HCT116 (cell line): ENCODE measurements around the gene RBBP8NL. TPM values are rescaled to one million over a fixed set of nuclear protein-coding genes. Genes with fewer than 3 reads are reported as not detected.

Experiments used
- ATAC-seq: fragments of 200-7000 bp; cut with Tn5 transposase; 2 replicates; pipeline ENCODE4 v1.9.1; 2020; ENCODE audit warnings: mild to moderate bottlenecking, moderate library complexity
- BruUV-seq: library from RNA; stranded (reverse); fragments of 400-500 nt; replicated peaks from 2 replicates; lab custom pipeline; 2021; lab: Mats Ljungman, UMichigan
- CTCF ChIA-PET: fragments of 300-600 bp; sonication (Branson Sonifier 250); formaldehyde crosslinking; loops from one replicate; lab custom pipeline; 2021; ENCODE audit warnings: antibody characterized with exemption; lab: Charles Lee
- POLR2A ChIA-PET: fragments of 300-600, 350-600 bp; sonication (Branson Sonifier 250); formaldehyde crosslinking; loops from one replicate; lab custom pipeline; 2021; ENCODE audit warnings: antibody characterized with exemption; lab: Charles Lee
- RAD21 ChIA-PET, 2 experiments: fragments of 300-600 bp; sonication (Branson Sonifier 250); formaldehyde crosslinking; loops; one replicate each; lab custom pipeline; 2023; ENCODE audit warnings: low total read pairs in 2 of 2; ENCODE audit not compliant: uncharacterized antibody in 2 of 2, unreplicated experiment in 2 of 2, low non-redundant PET in 1 of 2; lab: Charles Lee
- DNase-seq: peaks from one replicate; pipeline ENCODE4 v3.0.0-alpha.2; 2010; ENCODE audit warnings: low read depth, low spot score
- H2AFZ ChIP-seq: fragments of 200-600 bp; shearing (Covaris generic), sonication (generic); 2 replicates; pipeline ENCODE4 v1.6.1; 2017; ENCODE audit warnings: low read depth, mixed run types, mixed read lengths, antibody characterized with exemption, low read length; ENCODE audit not compliant: poor library complexity, severe bottlenecking
- H3K27ac ChIP-seq: 2 replicates; pipeline ENCODE4 v1.5.1; 2012; ENCODE audit warnings: low read depth, low read length
- H3K27me3 ChIP-seq: fragments of 200-600 bp; sonication (generic); 2 replicates; pipeline ENCODE4 v1.6.1; 2016; ENCODE audit warnings: mixed run types, low read length, mixed read lengths; ENCODE audit not compliant: insufficient read depth
- H3K36me3 ChIP-seq, 2 experiments: fragments of 200-500 bp in 1 of 2; fragments of 200-600 bp in 1 of 2; sonication (Bioruptor generic) in 1 of 2; sonication (generic) in 1 of 2; 2 replicates each; pipeline versions ENCODE4 v1.5.1 to v1.6.1; 2014 to 2016; ENCODE audit warnings: low read length in 2 of 2, inconsistent platforms in 1 of 2, mixed read lengths in 1 of 2, mixed run types in 1 of 2; ENCODE audit not compliant: insufficient read depth in 2 of 2, control insufficient read depth in 1 of 2
- H3K4me1 ChIP-seq, 2 experiments: fragments of 200-600 bp in 1 of 2; sonication (generic) in 1 of 2; 2 replicates each; pipeline versions ENCODE4 v1.5.1 to v1.6.1; 2012 to 2017; ENCODE audit warnings: low read length in 2 of 2, inconsistent platforms in 1 of 2, mild to moderate bottlenecking in 1 of 2, mixed read lengths in 1 of 2, mixed run types in 1 of 2, moderate library complexity in 1 of 2; ENCODE audit not compliant: insufficient read depth in 2 of 2, control insufficient read depth in 1 of 2
- H3K4me2 ChIP-seq: fragments of 200-600 bp; sonication (generic); 2 replicates; pipeline ENCODE4 v1.6.1; 2017; ENCODE audit warnings: mixed run types, low read length, mixed read lengths
- H3K4me3 ChIP-seq, 2 experiments: fragments of 200-600 bp in 1 of 2; sonication (generic) in 1 of 2; replicated peaks in 1 of 2; 2 replicates each; pipeline ENCODE4 v1.5.1; 2011 to 2016; ENCODE audit warnings: low read length in 2 of 2, control low read depth in 1 of 2, low read depth in 1 of 2, mild to moderate bottlenecking in 1 of 2, mixed read lengths in 1 of 2, mixed run types in 1 of 2
- H3K79me2 ChIP-seq: fragments of 200-600 bp; sonication (generic); 2 replicates; pipeline ENCODE4 v1.6.1; 2017; ENCODE audit warnings: mild to moderate bottlenecking, mixed run types, low read length, moderate library complexity, mixed read lengths; ENCODE audit not compliant: insufficient read depth
- H3K9ac ChIP-seq: fragments of 200-600 bp; sonication (generic); 2 replicates; pipeline ENCODE4 v1.6.1; 2016; ENCODE audit warnings: low read length, mixed read lengths
- H3K9me2 ChIP-seq: fragments of 200-600 bp; sonication (generic), shearing (Covaris generic); 2 replicates; pipeline ENCODE4 v1.6.1; 2017; ENCODE audit warnings: mixed run types, mild to moderate bottlenecking, moderate library complexity; ENCODE audit not compliant: insufficient read depth
- H3K9me3 ChIP-seq, 2 experiments: fragments of 200-500 bp in 1 of 2; fragments of 200-600 bp in 1 of 2; sonication (Bioruptor generic) in 1 of 2; sonication (generic) in 1 of 2; 2 replicates each; pipeline ENCODE4 v1.6.1; 2014 to 2017; ENCODE audit warnings: low read length in 2 of 2, mixed read lengths in 2 of 2, inconsistent platforms in 1 of 2, low read depth in 1 of 2, mild to moderate bottlenecking in 1 of 2, mixed run types in 1 of 2, moderate library complexity in 1 of 2; ENCODE audit not compliant: control insufficient read depth in 1 of 2, insufficient read depth in 1 of 2
- H4K20me1 ChIP-seq: fragments of 200-600 bp; sonication (generic), shearing (Covaris generic); 2 replicates; pipeline ENCODE4 v1.6.1; 2017; ENCODE audit warnings: mixed run types, mild to moderate bottlenecking, moderate library complexity; ENCODE audit not compliant: insufficient read depth
- CEBPB ChIP-seq: IDR thresholded peaks from 2 replicates; pipeline ENCODE4 v1.6.1; 2012; ENCODE audit warnings: low read depth
- EGR1 ChIP-seq: IDR thresholded peaks from 2 replicates; pipeline ENCODE4 v1.6.1; 2012; ENCODE audit warnings: low read depth
- ELF1 ChIP-seq: IDR thresholded peaks from 2 replicates; pipeline ENCODE4 v1.6.1; 2012; ENCODE audit warnings: low read depth, borderline replicate concordance
- EZH2 ChIP-seq: fragments of 200-600 bp; sonication (generic); IDR thresholded peaks from 2 replicates; pipeline ENCODE4 v1.6.1; 2017; ENCODE audit warnings: antibody characterized with exemption, mixed run types
- EZH2phosphoT487 ChIP-seq: fragments of 200-600 bp; IDR thresholded peaks from 2 replicates; pipeline ENCODE4 v1.6.1; 2018; ENCODE audit warnings: antibody characterized with exemption, borderline replicate concordance
- FOSL1 ChIP-seq: IDR thresholded peaks from 2 replicates; pipeline ENCODE4 v1.6.1; 2012; ENCODE audit warnings: low read depth
- POLR2A ChIP-seq: IDR thresholded peaks from 2 replicates; pipeline ENCODE4 v1.7.0; 2011; ENCODE audit warnings: borderline replicate concordance; ENCODE audit not compliant: insufficient read depth, insufficient read length; ENCODE audit errors: extremely low read depth
- POLR2AphosphoS5 ChIP-seq: IDR thresholded peaks from 2 replicates; pipeline ENCODE4 v1.6.1; 2011; ENCODE audit warnings: mild to moderate bottlenecking, low read depth, low read length, moderate library complexity
- SRF ChIP-seq: IDR thresholded peaks from 2 replicates; pipeline ENCODE4 v1.6.1; 2012; ENCODE audit warnings: low read depth
- YY1 ChIP-seq: IDR thresholded peaks from 2 replicates; pipeline ENCODE4 v1.6.1; 2011; ENCODE audit warnings: low read length, low read depth, moderate library complexity, mild to moderate bottlenecking; ENCODE audit not compliant: insufficient replicate concordance; ENCODE audit errors: extremely low read depth
- intact Hi-C: fragments of 100-400 bp; cut with micrococcal nuclease; formaldehyde crosslinking; loops from 2 replicates; pipeline ENCODE4 v1.10.0; 2022
- total RNA-seq: library from RNA; stranded (reverse); gene quantifications from one replicate; pipeline ENCODE4 v1.2.1, GENCODE V29; 2021; ENCODE audit not compliant: unreplicated experiment
- TF ChIP-seq, protein P1 (sequence below): IDR thresholded peaks from 2 replicates; pipeline ENCODE4 v1.6.1; 2012; ENCODE audit warnings: low read depth

Gene RBBP8NL
- total RNA-seq, 1 experiment from 2014 or later, result 0.59 TPM

DNA sequence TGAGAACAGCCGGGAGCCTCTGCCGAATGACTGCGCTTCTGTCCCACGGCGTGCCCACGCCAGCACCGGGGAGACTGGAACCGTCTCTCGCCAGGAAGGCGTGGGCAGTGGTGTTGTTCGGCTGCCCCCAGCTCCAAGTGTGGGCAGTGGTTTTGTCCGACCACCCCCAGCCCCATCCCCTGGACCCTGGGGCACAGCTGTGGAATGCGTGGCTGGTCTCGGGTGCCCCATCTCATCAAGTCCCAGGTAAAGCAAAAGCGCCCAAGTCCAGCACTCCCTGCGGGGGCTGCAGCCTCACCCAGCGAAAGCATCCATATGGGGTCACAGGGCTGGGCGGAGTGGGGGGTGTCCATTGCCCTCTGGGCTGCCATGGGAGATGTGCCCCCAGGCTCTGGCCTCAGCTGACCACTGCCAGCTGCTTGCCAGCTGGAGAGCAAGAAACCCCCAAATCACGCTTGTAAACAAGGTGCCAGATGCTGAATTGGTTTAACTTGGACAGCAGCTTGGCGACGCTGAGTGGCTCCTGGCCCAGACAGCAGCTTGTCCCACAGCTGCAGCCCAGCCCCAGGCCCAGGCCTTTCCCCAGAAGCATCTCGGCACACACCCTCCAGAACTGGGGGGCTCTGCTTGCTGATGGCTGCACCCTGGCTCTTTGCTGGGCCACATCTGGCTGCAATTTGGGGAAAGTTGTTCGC is 24.7 kb downstream of the RBBP8NL start:
- DNase-seq, result no peak
- CTCF ChIA-PET, result no interaction called here
- H2AFZ ChIP-seq, result no peak overlapping the region
- POLR2A ChIA-PET, result no interaction called here
- no peaks in the 10 kb centered on the region for H3K9me2 ChIP-seq
- H3K79me2 ChIP-seq, result peaks cover 16% of the 10 kb centered on the region
- H3K27me3 ChIP-seq, result no peaks in the 10 kb centered on the region
- TF ChIP-seq, protein P1, sequence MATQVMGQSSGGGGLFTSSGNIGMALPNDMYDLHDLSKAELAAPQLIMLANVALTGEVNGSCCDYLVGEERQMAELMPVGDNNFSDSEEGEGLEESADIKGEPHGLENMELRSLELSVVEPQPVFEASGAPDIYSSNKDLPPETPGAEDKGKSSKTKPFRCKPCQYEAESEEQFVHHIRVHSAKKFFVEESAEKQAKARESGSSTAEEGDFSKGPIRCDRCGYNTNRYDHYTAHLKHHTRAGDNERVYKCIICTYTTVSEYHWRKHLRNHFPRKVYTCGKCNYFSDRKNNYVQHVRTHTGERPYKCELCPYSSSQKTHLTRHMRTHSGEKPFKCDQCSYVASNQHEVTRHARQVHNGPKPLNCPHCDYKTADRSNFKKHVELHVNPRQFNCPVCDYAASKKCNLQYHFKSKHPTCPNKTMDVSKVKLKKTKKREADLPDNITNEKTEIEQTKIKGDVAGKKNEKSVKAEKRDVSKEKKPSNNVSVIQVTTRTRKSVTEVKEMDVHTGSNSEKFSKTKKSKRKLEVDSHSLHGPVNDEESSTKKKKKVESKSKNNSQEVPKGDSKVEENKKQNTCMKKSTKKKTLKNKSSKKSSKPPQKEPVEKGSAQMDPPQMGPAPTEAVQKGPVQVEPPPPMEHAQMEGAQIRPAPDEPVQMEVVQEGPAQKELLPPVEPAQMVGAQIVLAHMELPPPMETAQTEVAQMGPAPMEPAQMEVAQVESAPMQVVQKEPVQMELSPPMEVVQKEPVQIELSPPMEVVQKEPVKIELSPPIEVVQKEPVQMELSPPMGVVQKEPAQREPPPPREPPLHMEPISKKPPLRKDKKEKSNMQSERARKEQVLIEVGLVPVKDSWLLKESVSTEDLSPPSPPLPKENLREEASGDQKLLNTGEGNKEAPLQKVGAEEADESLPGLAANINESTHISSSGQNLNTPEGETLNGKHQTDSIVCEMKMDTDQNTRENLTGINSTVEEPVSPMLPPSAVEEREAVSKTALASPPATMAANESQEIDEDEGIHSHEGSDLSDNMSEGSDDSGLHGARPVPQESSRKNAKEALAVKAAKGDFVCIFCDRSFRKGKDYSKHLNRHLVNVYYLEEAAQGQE, result no peak
- TF ChIP-seq POLR2A, result no peak
- no peak for TF ChIP-seq POLR2AphosphoS5
- no peaks in the 10 kb centered on the region for H3K9me3 ChIP-seq
- H3K36me3 ChIP-seq, result no peaks in the 10 kb centered on the region
- no peak overlapping the region for H3K4me2 ChIP-seq
- RAD21 ChIA-PET, result no interaction called here
- peaks cover 9 to 18% of the 10 kb centered on the region in 2 experiments; a peak in 3 of 4 replicates for H3K4me1 ChIP-seq
- BruUV-seq, result no TSS peak
- no peak overlapping the region for H3K4me3 ChIP-seq
- ATAC-seq, result no peak
- no peak overlapping the region for H3K27ac ChIP-seq
- no peaks in the 10 kb centered on the region for H4K20me1 ChIP-seq
- no peak overlapping the region for H3K9ac ChIP-seq
- intact Hi-C loops, result no loop called here

DNA sequence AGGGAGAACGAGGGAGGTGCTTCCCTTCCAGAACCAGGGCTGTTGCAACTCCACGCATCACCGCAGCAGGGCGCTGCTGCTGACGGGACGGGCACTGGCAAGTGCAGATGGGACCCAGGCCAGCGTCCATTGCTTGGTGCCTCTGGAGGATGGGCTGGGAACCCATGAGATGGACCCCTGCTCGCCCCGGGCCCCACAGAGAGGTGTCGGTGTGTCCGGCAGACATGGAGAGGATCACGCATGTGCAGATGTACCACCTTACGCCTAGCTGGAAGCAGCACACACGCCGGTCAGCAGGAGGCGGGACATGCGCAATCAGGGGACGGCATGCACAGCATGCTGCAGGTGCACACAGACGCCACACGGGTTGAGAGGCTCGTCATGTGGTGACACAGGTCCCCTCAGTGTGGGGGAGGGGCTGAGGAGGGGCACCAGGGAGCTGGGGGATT is 26.0 kb downstream of the RBBP8NL start:
- BruUV-seq, result no TSS peak
- ChIA-PET RAD21 (no interaction called here), CTCF (interaction anchor here (1.0 kb wide), 1 partner anchor 9 kb away, joined by 3 read pairs; no protein-coding TSS in a partner anchor), POLR2A (no interaction called here)
- Histone ChIP-seq H2AFZ (no peak overlapping the region), H3K9me3 (no peaks in the 10 kb centered on the region), H3K36me3 (no peaks in the 10 kb centered on the region), H3K79me2 (peaks cover 12% of the 10 kb centered on the region), H3K4me3 (no peak overlapping the region), H3K27ac (no peak overlapping the region), H3K4me2 (no peak overlapping the region), H3K27me3 (no peaks in the 10 kb centered on the region), H4K20me1 (no peaks in the 10 kb centered on the region), H3K9me2 (no peaks in the 10 kb centered on the region), H3K9ac (no peak overlapping the region), H3K4me1 (peaks cover 8 to 12% of the 10 kb centered on the region in 2 experiments; a peak in 3 of 4 replicates)
- intact Hi-C loops, result no loop called here
- TF ChIP-seq, protein P1, result no peak
- TF ChIP-seq FOSL1 (no peak), YY1 (no peak), CEBPB (no peak), ELF1 (no peak), EGR1 (no peak), EZH2phosphoT487 (no peak), SRF (no peak), EZH2 (no peak)
- ATAC-seq (no peak), DNase-seq (no peak)
